PFSK-1 (cell line): Measurements from ENCODE around the gene TBC1D22A.

ENCODE experiments used
- POLR2AphosphoS5 ChIP-seq: IDR thresholded peaks from 2 replicates; pipeline ENCODE4 v1.6.1; 2012; ENCODE audit warnings: low read depth, mild to moderate bottlenecking, control low read depth, low read length, moderate library complexity
- REST ChIP-seq, 2 experiments: IDR thresholded peaks; 2 replicates each; pipeline versions ENCODE4 v1.6.1 to v1.8.0; 2011 to 2012; ENCODE audit warnings: low read depth in 2 of 2, low read length in 2 of 2, control low read depth in 1 of 2, inconsistent platforms in 1 of 2, mild to moderate bottlenecking in 1 of 2, moderate library complexity in 1 of 2; ENCODE audit not compliant: insufficient read depth in 1 of 2
- SIN3A ChIP-seq: IDR thresholded peaks from 2 replicates; pipeline ENCODE4 v1.6.1; 2012; ENCODE audit warnings: mild to moderate bottlenecking, low read length, moderate library complexity, borderline replicate concordance; ENCODE audit not compliant: insufficient read depth
- TAF1 ChIP-seq: IDR thresholded peaks from 2 replicates; pipeline ENCODE4 v1.6.1; 2012; ENCODE audit warnings: low read length, control low read depth, borderline replicate concordance; ENCODE audit not compliant: insufficient read depth

GRCh38 chr22:46922037-46922436 is 159.6 kb downstream of the TBC1D22A start:
- TF ChIP-seq POLR2AphosphoS5 (no peak), SIN3A (no peak), REST (IDR thresholded peaks at IDR 0.05; ENCODE audit: insufficient read depth in 1 of 2, low read depth in 2 of 2, low read length in 2 of 2) (no peak), TAF1 (no peak)
